GM18861 (cell line): ENCODE data around the gene SNX4.
"Not testable (repeated sequence)": the region's sequence is repeated elsewhere in the genome, so short reads cannot be mapped to it uniquely, and the experiment has no call there.

Experiments used
- ATAC-seq: cut with Tn5 transposase; IDR thresholded peaks from one replicate; pipeline ENCODE4 v1.9.1; 2021; ENCODE audit not compliant: unreplicated experiment

Gene SNX4

DNA sequence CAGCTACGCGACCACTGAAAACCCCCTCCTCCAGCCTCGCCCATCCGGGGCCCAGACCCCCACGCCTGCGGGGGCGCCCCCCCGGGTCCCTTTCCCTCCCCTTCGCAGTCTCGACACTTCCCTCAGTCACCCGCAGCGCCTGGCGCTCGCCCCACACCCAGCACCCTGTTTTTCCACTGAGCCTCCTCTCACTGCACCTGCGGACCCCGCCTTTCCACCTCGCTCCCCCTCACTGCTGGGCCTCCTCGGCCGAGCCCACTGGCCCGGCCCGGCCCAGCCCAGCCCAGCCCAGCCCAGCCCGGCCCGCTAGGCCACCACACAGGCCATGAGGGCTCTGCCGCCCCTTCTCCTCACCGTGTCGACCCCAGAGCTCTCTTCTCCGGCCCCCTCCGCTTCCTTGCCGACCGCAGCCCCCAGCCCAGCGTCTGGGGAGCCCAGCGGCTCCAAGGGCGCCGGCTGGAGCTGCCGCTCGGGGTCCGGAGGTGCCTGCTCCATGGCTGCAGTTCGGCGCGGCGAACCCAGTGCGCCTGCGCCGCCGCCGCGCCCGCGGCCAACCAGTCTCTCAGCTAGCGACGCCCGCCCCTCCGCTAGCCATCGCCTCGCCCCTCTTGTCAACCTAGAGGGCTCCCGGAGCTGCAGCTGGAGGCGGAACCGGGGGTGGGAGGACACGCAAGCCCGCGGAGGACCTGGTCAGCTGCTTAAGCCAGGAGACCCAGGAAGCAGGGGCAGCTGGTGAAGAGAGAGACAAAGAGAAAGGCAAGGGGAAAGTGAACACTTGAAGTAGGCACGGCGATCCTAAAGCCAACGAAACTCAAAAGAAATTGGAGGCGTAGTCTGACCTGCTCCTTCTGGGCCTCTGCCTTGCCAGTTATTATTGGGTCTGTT, at the start of gene SNX4:
Gene SNX4, minus strand, starts transcription at position 525 of the 885 bp plus-strand sequence. Its CDS starts 30 bp downstream, at position 495.
- peak; percentile 76 for ATAC-seq

DNA sequence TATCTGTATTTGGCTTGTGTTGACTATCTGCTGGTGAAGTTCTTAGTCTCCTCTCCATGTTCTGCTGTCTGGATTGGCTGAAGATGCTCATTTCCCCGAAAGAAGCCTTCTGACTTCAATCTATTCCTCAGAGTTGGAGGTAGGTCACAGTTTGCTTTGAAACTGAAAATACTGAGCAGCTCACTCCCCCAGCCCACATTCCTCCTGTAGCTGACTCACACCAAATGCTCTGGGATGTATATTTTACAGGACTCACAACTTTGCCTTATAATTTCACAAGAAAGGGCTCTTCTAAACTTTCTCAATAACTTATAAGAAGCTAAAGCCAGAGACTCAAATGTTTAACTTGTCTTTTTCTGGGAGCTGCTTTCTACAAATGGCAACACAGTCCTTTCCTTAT, 36.3 kb upstream of the SNX4 start:
- no peak for ATAC-seq

DNA sequence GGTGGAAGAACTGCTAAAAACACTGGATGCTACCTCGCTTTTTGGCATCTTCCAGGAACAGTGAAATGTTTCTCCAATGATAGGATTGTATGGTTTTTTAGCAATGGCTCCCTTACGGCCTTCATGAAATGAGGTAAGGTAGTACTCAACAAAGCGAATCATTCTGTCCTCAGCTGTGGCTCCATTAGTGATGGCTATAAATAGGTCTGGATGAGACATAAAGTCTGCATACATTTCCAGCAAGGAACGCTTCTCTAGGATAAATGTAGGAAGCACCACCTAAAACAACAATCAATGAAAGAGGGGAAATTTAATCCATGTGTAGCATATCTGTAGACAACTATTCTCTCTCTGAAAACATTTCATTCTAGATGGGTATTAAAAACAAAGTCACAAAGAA, 32.4 kb upstream of the SNX4 start:
- ATAC-seq, result no peak

DNA sequence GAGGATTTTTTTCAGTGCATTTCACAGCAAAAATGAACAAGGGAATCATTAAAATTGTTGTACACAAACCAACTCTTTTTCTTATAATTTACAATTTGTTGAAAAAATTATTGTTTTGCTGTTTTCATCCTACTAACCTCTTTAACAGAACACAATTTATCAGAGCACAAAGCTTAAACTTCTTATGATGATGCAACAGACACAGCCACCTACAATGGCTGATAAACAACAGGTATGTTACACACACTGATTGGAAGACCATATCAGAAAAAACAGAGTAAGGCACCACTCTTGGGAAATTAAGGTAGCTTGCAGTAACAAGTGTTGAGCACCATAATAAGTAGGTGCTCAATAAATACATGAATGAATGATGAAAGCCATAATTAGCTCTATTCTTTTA, 8.9 kb upstream of the SNX4 start:
- ATAC-seq, result no peak

GRCh38 chr3:125525153-125525552, 5.2 kb upstream of the SNX4 start:
- ATAC-seq, result no peak

- not testable (repeated sequence) for ATAC-seq
Measured at GRCh38 chr3:125520563-125520919, 539 bp upstream of the SNX4 start.

DNA sequence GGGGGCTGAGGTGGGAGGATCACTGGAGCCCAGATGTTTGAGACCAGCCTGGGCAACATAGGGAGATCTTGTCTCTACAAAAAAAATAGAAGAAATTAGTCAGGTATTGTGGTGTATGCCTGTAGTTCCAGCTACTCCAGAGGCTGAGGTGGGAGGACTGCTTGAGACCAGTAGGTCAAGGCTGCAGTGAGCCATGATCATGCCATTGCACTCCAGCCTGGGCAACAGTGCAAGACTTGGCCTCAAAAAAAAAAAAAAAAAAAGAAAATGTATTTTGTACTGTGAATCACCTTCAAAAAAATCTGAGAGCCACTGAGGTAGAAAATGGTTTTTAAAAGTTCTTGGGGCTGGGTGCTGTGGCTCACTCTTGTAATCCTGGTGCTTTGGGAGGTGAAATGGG, 4.6 kb downstream of the SNX4 start:
- ATAC-seq, result no peak

DNA sequence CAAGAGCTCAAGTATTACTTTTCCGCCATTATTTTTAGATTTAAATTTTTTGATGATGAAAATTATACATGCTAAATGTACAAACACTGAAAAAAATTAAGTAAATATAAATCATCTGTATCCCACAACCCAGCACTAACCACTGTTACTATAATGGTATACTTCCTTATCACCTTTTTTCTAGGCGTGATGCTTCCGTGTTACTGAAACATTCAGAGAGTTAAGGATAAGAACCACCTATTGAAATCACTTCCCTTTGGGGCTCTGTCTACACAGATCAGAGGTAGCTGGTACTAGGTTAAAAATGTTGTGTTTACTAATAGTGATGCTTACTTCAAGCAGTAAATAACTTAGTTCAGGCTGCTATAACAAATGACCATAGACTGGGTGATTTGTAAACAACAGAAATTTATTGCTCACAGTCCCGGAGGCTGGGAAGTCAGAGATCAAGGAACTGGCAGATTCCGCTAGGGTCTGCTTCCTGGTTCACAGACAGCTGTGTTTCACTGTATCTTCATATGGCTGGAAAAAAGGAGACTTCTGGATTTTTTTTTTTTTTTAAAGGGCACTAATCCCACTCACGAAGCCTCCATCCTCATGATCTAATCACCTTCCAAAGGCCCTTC, 6.4 kb downstream of the SNX4 start:
- no peak for ATAC-seq

DNA sequence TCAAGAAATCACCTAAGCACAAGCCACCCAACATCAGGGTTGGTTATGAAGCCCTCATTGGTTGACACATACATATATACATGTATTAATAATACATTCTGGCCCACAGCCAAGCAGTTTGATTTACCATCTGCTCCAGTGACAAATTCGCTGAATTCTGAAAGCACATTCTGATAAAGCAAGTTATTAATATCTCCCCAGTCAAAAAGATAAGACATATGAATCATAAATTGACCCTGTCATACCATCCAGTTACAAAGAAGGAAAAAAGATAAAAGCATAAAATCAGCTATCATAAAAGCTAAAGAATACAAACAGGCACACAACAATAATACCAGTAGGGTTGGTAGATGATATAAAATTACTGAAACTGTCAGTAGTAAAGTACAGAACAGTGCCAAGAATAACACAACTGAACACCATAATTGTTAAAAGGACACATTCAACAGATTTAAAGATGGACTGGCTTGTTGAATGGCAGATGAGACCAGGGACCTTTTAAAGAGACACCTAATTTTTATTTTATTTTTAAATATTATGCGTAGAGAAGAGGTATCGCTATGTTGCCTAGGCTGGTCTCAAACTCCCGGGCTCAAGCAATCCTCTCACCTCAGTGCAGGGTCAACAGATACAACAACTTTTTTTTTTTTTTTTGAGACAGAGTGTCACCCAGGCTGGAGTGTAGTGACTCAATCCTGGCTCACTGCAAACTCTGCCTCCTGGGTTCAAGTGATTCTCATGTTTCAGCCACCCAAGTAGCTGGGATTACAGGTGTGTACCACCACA, 7.7 kb downstream of the SNX4 start:
- ATAC-seq, result no peak

DNA sequence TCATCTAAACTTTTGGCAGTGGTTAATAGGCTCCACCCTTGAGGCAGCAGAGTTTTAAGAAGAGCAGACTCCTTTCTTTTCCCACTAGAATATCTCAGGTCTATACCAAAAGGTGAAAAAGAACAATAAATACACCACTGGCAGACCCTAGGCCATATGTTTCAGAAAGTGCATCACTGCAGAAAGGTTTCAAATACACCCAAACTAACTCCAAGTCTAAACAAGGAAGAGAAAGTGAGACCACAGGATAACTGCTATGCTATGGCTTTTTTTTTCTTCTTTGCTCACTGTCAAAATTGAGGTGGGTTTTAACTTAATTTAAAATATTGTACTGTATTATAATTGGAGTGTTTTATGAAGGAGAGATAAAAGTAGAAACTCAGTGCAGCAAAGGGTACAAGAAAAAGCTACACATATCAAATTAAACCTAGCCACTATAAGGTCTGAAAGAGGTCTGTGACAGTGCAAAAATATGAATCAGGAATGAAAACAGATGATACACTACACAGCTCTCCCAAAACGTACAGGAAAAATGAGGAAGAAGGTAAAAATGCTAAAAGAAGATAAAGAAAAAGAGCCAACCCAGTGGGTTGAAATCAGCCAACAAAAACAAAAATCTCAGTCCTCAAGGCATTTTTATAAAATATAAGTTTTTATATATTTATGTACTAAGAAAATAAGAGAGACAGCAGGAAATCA, 8.4 kb downstream of the SNX4 start:
- ATAC-seq, result no peak

DNA sequence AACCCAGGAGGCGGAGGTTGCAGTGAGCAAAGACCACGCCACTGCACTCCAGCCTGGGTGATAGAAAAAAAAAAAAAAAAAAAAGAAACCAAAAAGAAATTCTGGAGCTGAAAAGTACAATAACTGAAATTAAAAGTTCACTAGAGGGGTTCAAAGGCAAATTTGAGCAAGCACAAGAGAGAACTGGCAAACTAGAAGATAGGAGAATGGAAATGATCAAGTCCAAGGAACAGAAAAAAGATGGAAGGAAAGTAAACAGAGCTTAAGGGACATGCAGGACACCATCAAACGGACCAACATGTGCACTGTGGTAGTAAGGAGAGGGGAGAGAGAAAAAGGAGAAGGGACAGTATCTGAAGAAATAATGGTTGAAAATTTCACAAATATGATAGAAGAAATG, 12.9 kb downstream of the SNX4 start:
- no peak for ATAC-seq

GRCh38 chr3:125498630-125499029, 21.4 kb downstream of the SNX4 start:
- ATAC-seq, result no peak

DNA sequence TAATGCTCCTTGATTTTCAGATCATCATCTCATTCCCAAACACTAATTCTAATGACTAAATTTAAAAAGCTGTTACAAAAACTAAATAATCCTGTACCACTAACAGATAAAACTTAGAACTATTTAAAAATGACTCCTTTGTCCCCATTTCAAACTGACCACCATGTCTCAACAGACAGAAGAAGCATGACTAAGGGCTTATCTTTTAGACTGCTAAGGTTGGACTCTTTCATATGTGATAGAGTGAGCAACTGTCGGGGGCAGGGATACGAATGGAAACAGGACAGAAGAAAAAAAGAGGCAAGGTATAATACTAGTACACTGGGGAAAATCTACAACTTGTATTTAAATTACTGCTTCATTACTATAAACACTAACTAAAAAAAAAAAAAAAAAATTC, 23.3 kb downstream of the SNX4 start:
- ATAC-seq, result no peak

- ATAC-seq, result no peak
Measured at GRCh38 chr3:125482406-125482805, 37.6 kb downstream of the SNX4 start.

DNA sequence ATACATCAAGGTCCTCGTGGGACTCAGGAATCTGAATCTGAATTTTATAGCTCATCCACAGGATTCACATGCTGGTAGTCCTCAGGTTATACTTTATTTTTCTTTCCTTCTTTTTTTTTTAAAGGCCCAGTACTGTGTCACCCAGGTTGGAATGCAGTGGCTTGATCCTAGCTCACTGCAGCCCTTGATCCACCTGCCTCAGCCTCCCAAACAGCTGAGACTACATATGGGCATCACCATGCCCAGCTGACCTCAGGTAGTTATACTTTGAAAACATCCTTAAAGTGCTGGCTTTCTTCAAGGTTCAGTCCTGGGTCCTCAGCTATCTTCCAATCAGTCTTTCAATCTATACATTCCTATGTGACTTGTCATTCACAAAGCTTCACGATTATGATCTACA, 38.2 kb downstream of the SNX4 start:
- no peak for ATAC-seq

DNA sequence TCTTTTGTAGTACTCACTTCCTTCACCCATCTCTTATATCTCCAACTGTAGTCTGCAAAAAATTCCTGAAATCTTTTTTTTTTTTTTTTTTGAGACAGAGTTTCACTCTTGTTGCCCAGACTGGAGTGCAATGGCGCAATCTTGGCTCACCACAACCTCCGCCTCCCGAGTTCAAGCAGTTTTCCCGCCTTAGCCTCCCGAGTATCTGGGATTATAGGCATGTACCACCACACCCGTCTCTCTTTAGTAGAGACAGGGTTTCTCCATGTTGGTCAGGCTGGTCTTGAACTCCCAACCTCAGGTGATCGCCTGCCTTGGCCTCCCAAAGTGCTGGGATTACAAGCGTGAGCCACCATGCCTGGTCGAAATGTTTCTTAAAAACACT, 38.6 kb downstream of the SNX4 start:
- ATAC-seq, result not testable (repeated sequence)

DNA sequence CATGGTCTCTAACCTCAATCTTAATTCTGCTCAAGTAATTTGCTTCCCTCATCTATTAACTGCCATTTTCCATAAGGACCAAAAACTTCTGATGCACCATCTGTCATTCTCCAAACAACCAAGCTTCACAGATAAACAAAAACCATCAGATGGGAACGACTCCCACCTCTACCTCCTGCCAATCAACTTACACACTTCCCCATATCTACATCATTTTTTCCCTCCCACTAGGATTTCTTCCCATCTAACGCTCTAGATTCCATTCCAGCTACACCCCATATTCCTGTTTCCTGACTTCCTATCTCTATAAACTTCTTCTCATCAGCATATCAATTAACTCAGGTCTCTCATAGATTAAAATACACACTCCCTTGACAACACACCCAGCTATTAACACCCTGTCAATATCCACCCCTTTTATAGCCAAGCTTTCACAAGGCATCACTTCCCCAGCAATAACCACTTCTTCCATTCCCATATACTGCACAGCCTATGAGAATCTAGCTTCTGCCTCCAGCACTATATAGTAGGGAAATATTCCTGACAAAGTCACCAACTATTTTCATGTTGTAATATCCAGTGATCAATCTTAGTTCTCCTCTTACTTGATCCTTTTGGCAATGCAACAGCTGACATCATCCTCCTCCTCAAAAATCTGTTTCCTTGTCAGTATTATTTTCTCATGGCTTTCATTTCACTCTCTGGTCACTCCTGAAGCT, 39.2 kb downstream of the SNX4 start:
- ATAC-seq, result no peak

- ATAC-seq, result no peak
Measured at GRCh38 chr3:125479091-125479490, 40.9 kb downstream of the SNX4 start.

DNA sequence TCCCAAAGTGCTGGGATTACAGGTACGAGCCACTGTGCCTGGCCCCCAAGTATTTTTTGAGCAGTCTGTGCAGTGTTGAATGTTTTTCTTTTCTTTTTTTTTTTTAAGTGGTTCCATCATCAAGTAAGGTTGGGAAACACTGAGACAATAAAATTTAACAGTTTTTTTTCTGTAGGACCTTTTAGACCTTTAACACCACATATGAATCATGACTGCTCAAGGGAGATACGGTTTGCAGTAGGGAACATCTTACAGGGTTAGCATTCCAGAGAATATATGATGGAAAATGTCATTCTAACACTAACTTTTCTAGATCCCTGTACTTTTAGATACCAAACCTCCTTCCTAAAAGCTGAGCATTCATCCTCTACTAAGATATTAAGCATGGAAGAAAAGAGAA, 41.7 kb downstream of the SNX4 start:
- ATAC-seq, result no peak

DNA sequence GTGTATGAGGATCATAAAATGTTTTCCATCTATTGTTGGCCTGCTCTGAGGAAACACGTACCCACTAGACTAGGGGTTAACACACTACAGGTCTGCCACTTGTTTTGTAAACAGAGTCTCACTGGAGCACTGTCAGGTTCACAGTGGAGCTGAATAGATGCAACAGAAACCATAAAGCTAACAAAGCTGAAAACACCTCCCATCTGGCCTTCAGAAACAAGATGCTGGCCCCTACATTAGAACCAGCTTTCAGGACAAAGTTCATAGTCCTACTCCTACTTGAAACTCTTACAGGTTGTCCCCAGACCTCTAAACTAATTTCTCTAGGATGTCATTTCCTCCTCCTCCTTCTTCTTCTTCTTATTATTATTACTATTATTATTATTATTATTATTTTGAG, 42.3 kb downstream of the SNX4 start:
- ATAC-seq, result no peak

DNA sequence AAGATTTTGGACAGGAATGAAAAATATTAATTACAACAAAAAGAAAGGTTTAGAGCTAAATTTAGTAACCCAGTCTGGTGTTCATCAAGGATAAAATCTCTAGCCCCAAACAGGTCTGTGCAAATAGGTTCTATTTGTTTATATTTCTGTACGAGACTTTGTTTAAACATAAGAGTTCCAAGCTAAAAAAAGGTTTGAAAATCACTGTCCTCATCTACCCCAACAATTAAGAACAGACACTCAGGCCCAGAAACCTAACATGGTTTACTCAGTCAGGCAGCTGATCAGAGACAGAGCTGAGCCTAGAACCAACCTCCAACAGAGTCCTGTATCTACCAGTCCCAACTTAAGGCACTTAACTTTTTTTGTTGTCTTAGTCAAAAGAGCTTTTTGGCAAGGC, 49.3 kb downstream of the SNX4 start:
- no peak for ATAC-seq
